ENCODE measurements around the gene RELB. TPM values are rescaled to one million over a fixed set of nuclear protein-coding genes. Genes with fewer than 3 reads are reported as not detected.

Gene RELB
- total and polyA plus RNA-seq, 9 of the 15 experiments (the other 6 are each of a cell fraction or from before 2014, with no cell fraction given) = 0.15 to 1.1 (median 0.28) TPM; not detected in 2

GRCh38 chr19:45079063-45079910, 78.0 kb downstream of the RELB start, which contains the start of gene GEMIN7 (continued):
- TF ChIP-seq RERE (CRISPR knock-in tag; IDR thresholded peaks at IDR 0.05; ENCODE audit: borderline replicate concordance) = no peak; the same call in 1 of the 2 replicates
- TF ChIP-seq ZBTB43 (CRISPR knock-in tag; IDR thresholded peaks at IDR 0.05) = peak; percentile 61
- peak; percentile 69 for TF ChIP-seq NR2F6 (CRISPR knock-in tag; IDR thresholded peaks at IDR 0.05)
- TF ChIP-seq ESRRB (CRISPR knock-in tag; IDR thresholded peaks at IDR 0.05; ENCODE audit: borderline replicate concordance) = no peak
- TF ChIP-seq ARID3A (IDR thresholded peaks at IDR 0.05; ENCODE audit: borderline replicate concordance, low read depth, low read length) = no peak
- no peak for TF ChIP-seq PREB (CRISPR knock-in tag; IDR thresholded peaks at IDR 0.05)
- TF ChIP-seq ZNF311 (CRISPR knock-in tag; IDR thresholded peaks at IDR 0.05) = no peak
- no peak for TF ChIP-seq TGIF2 (CRISPR knock-in tag; IDR thresholded peaks at IDR 0.05)
- no peak for TF ChIP-seq ZFPM2 (CRISPR knock-in tag; IDR thresholded peaks at IDR 0.05)
- no peak for TF ChIP-seq TAL1 (IDR thresholded peaks at IDR 0.05)
- TF ChIP-seq FOXO4 (CRISPR knock-in tag; IDR thresholded peaks at IDR 0.05) = no peak
- 0 out of 2 replicates have a peak, but pooled peaks have one; percentile 5 for TF ChIP-seq ZHX1 (conservative IDR thresholded peaks at IDR 0.05; ENCODE audit: low read length)

Data from K562 (cell line).